Stimulated activated CD8-positive, alpha-beta memory T cell treated with anti-CD3 and anti-CD28 coated beads, Interleukin-15, amount 100 ng/mL, for 4 hours (primary cell): ENCODE data around the gene PSMC3.

Experiments
- DNase-seq, 2 donors: peaks; one replicate each; pipeline ENCODE4 v3.0.0-alpha.2; 2020; ENCODE audit warnings: low read depth in 2 of 2

PSMC3 gene

GRCh38 chr11:47394322-47395222 lies 31.7 kb downstream of the PSMC3 start:
- peak in 1 of 2 donors; percentile 23 for DNase-seq

- DNase-seq, result no peak
Measured at GRCh38 chr11:47394050-47394321, 32.3 kb downstream of the PSMC3 start.

GRCh38 chr11:47393163-47394049 lies 32.8 kb downstream of the PSMC3 start:
- DNase-seq, result no peak

GRCh38 chr11:47392546-47393162 lies 33.6 kb downstream of the PSMC3 start:
- no peak for DNase-seq

GRCh38 chr11:47391711-47392432 lies 34.4 kb downstream of the PSMC3 start:
- no peak for DNase-seq

GRCh38 chr11:47391077-47391583 lies 35.1 kb downstream of the PSMC3 start:
- no peak for DNase-seq

GRCh38 chr11:47390422-47390760 lies 35.8 kb downstream of the PSMC3 start:
- no peak for DNase-seq

GRCh38 chr11:47389577-47390421 lies 36.4 kb downstream of the PSMC3 start:
- DNase-seq, result no peak

GRCh38 chr11:47388697-47389576 lies 37.3 kb downstream of the PSMC3 start:
- no peak for DNase-seq

- DNase-seq, result no peak
Measured at GRCh38 chr11:47387944-47388696, 38.1 kb downstream of the PSMC3 start.

- no peak for DNase-seq
Measured at GRCh38 chr11:47384498-47384897, 41.7 kb downstream of the PSMC3 start.

- DNase-seq, result no peak
Measured at GRCh38 chr11:47383071-47383470, 43.2 kb downstream of the PSMC3 start.

GRCh38 chr11:47380078-47380477 lies 46.2 kb downstream of the PSMC3 start:
- DNase-seq, result no peak

GRCh38 chr11:47379317-47379716 lies 46.9 kb downstream of the PSMC3 start:
- no peak for DNase-seq

- DNase-seq, result no peak
Measured at GRCh38 chr11:47378836-47379170, 47.4 kb downstream of the PSMC3 start.

- no peak for DNase-seq
Measured at GRCh38 chr11:47378010-47378835, 48.0 kb downstream of the PSMC3 start, which contains the start of gene SPI1. Gene SPI1 (minus strand): TSS chr11:47378547. CDS start chr11:47378353, 194 bp downstream.

- DNase-seq, result no peak
Measured at GRCh38 chr11:47377571-47378009, 48.6 kb downstream of the PSMC3 start.
